ENCODE results near the gene GPR61. TPM values are rescaled to one million over a fixed set of nuclear protein-coding genes. Genes with fewer than 3 reads are reported as not detected.

Gene GPR61
- total and polyA plus RNA-seq, 2 of the 4 experiments (the other 2 are of a cell fraction): not detected

DNA sequence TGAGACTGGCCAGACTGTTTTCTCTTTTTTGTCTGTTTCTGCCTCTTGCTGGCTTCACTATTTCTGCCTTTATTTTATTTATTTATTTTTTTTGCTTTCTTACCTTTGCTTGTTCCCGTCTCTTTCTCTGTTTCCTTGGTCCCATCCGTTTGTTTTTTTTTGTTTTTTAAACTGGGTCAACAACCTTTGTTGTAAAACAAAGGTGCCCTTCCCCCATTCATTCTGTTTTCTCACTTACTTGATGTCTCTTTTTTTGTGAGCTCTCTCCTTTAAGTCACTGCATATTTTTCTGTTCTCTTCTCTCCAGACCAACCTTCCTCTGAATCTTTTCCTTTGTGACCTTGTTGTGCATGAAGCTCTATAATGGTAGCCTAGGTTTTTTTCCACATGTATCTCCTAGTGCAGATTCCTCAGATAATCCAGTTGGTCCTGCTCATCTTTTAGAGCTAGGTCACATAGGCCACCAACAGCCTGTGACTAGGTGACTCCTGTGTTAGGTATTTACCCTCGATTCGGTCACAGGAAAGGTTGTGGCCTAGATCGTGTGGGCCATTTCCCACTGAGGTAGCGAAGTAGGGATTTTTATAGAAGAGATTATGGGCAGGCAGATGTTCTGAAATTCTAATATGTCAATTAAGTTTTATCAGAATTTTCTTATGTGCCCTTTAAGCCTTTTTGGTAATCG is 24.7 kb downstream of the GPR61 start:
- POLR2A ChIA-PET (ENCODE audit: unreplicated experiment): no interaction called here
- Histone ChIP-seq H3K4me2 (ENCODE audit: low read depth, low read length) (no peak overlapping the region), H2AFZ (replicated peaks; ENCODE audit: low read length, poor library complexity) (no peak overlapping the region), H3K18ac (ENCODE audit: low read depth, low read length) (no peak overlapping the region), H4K20me1 (ENCODE audit: insufficient read depth, low read length) (peaks cover 86% of the 10 kb centered on the region), H2BK15ac (ENCODE audit: low read depth, low read length) (no peak overlapping the region), H2BK5ac (ENCODE audit: low read depth, low read length, poor library complexity, severe bottlenecking) (no peak overlapping the region), H4K91ac (ENCODE audit: insufficient read depth, low read depth, low read length) (no peak overlapping the region), H3K27ac (ENCODE audit: insufficient read depth, low read length) (no peak overlapping the region), H3K36me3 (ENCODE audit: control insufficient read depth, insufficient read depth, low read length) (no peaks in the 10 kb centered on the region), H3K9me1 (ENCODE audit: insufficient read depth, low read length) (peaks cover 13% of the 10 kb centered on the region), H3K23ac (ENCODE audit: low read depth, low read length) (no peak overlapping the region), H3K4me1 (ENCODE audit: control insufficient read depth, insufficient read depth, low read length) (peaks cover 7% of the 10 kb centered on the region), H4K8ac (ENCODE audit: low read depth in 2 of 2, low read length in 2 of 2) (no peak overlapping the region), H4K5ac (ENCODE audit: low read depth, low read length) (no peak overlapping the region), H3K27me3 (ENCODE audit: control insufficient read depth, insufficient read depth, low read length) (no peaks in the 10 kb centered on the region), H2AK5ac (ENCODE audit: low read depth, low read length) (no peak overlapping the region), H2BK120ac (ENCODE audit: low read depth, low read length) (no peak overlapping the region), H3K9ac (ENCODE audit: low read depth, low read length) (no peak overlapping the region), H3K79me1 (ENCODE audit: low read depth in 1 of 2, low read length in 2 of 2) (peaks cover 0 to 67% of the 10 kb centered on the region in 2 experiments; a peak in 3 of 4 replicates), H2BK20ac (ENCODE audit: low read depth, low read length) (no peak overlapping the region), H3K56ac (ENCODE audit: extremely low read depth, insufficient read depth, low read length) (no peak overlapping the region), H3K14ac (replicated peaks; ENCODE audit: low read depth, low read length) (no peak overlapping the region), H2AK9ac (replicated peaks; ENCODE audit: low read depth, low read length, poor library complexity) (no peak overlapping the region), H3K9me3 (ENCODE audit: control insufficient read depth, insufficient read depth, low read length) (no peaks in the 10 kb centered on the region), H3K4ac (ENCODE audit: low read depth, low read length) (no peak overlapping the region), H3K4me3 (ENCODE audit: insufficient read depth, low read depth, low read length) (no peak overlapping the region)
- DNase-seq (no peak), ATAC-seq (ENCODE audit: low read depth) (no peak)
- no TSS peak for BruUV-seq (replicated peaks)
- TF ChIP-seq RAD21 (IDR thresholded peaks at IDR 0.05; ENCODE audit: low read length) (no peak), MAFK (IDR thresholded peaks at IDR 0.05; ENCODE audit: low read depth, low read length) (no peak), USF2 (IDR thresholded peaks at IDR 0.05; ENCODE audit: low read depth, low read length) (no peak), CHD1 (IDR thresholded peaks at IDR 0.05; ENCODE audit: low read depth, low read length) (no peak), SMC3 (IDR thresholded peaks at IDR 0.05; ENCODE audit: low read depth, low read length) (no peak), MAZ (IDR thresholded peaks at IDR 0.05; ENCODE audit: borderline replicate concordance, low read depth, low read length) (no peak), FOS (IDR thresholded peaks at IDR 0.05; ENCODE audit: low read depth, low read length) (no peak), RCOR1 (IDR thresholded peaks at IDR 0.05; ENCODE audit: insufficient replicate concordance, low read length) (no peak), POLR2A (IDR thresholded peaks at IDR 0.05; ENCODE audit: low read depth, low read length) (no peak), BHLHE40 (IDR thresholded peaks at IDR 0.05; ENCODE audit: low read depth, low read length) (no peak)
- TF ChIP-seq, protein P1, sequence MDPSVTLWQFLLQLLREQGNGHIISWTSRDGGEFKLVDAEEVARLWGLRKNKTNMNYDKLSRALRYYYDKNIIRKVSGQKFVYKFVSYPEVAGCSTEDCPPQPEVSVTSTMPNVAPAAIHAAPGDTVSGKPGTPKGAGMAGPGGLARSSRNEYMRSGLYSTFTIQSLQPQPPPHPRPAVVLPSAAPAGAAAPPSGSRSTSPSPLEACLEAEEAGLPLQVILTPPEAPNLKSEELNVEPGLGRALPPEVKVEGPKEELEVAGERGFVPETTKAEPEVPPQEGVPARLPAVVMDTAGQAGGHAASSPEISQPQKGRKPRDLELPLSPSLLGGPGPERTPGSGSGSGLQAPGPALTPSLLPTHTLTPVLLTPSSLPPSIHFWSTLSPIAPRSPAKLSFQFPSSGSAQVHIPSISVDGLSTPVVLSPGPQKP (IDR thresholded peaks at IDR 0.05; ENCODE audit: borderline replicate concordance, low read depth, low read length): no peak
- TF ChIP-seq, protein P2, sequence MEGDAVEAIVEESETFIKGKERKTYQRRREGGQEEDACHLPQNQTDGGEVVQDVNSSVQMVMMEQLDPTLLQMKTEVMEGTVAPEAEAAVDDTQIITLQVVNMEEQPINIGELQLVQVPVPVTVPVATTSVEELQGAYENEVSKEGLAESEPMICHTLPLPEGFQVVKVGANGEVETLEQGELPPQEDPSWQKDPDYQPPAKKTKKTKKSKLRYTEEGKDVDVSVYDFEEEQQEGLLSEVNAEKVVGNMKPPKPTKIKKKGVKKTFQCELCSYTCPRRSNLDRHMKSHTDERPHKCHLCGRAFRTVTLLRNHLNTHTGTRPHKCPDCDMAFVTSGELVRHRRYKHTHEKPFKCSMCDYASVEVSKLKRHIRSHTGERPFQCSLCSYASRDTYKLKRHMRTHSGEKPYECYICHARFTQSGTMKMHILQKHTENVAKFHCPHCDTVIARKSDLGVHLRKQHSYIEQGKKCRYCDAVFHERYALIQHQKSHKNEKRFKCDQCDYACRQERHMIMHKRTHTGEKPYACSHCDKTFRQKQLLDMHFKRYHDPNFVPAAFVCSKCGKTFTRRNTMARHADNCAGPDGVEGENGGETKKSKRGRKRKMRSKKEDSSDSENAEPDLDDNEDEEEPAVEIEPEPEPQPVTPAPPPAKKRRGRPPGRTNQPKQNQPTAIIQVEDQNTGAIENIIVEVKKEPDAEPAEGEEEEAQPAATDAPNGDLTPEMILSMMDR (conservative IDR thresholded peaks at IDR 0.05; ENCODE audit: low read depth, low read length): no peak
- WGBS, 2 experiments (ENCODE audit: extremely low coverage in 2 of 2, insufficient read length in 1 of 2): 100% methylated on average over 4 of the region's 7 CpGs; no CpG with 5 or more reads in 1 of the 2 experiments
- CTCF ChIA-PET: interaction anchor here (0.7 kb wide), 1 partner anchor 386 kb away, joined by 4 read pairs; no protein-coding TSS in a partner anchor
- intact Hi-C loops (cut with micrococcal nuclease) (loop anchor here (5.0 kb wide), 1 partner anchor 33 kb away; no protein-coding TSS in a partner anchor), in situ Hi-C loops (cut with MboI; ENCODE audit: low sequenced_read_pairs) (no loop called here), dilution Hi-C loops (cut with HindIII; ENCODE audit: low sequenced_read_pairs, unreplicated experiment) (no loop called here)
